A549 (cell line): ENCODE data around the gene VSTM4.

Experiments
- CHD2 ChIP-seq: fragments of 150-350 bp; IDR thresholded peaks from 2 replicates; pipeline ENCODE4 v1.6.1; 2014; ENCODE audit warnings: low read length; ENCODE audit not compliant: partially characterized antibody
- CTCF ChIP-seq: fragments of >200 bp; sonication (Bioruptor Twin); formaldehyde crosslinking; IDR thresholded peaks from 3 replicates; pipeline ENCODE4 v1.5.1; 2016
- KDM1A ChIP-seq: fragments of 200-600 bp; sonication (generic); IDR thresholded peaks from 2 replicates; pipeline ENCODE4 v1.6.1; 2016; ENCODE audit warnings: low read depth, mild to moderate bottlenecking
- POLR2A ChIP-seq: IDR thresholded peaks from 2 replicates; pipeline ENCODE4 v1.6.1; 2012; ENCODE audit warnings: mild to moderate bottlenecking, low read length
- ZC3H11A ChIP-seq: fragments of 450-650 bp; IDR thresholded peaks from 2 replicates; pipeline ENCODE4 v1.6.1; 2014; ENCODE audit warnings: antibody characterized with exemption, mild to moderate bottlenecking
- ZFP36 ChIP-seq: fragments of 450-650 bp; IDR thresholded peaks from 2 replicates; pipeline ENCODE4 v1.6.1; 2014; ENCODE audit warnings: borderline replicate concordance; ENCODE audit not compliant: partially characterized antibody

GRCh38 chr10:49153115-49153514 lies 37.8 kb upstream of the VSTM4 start:
- TF ChIP-seq CTCF (no peak), CHD2 (no peak), POLR2A (no peak), ZFP36 (no peak), ZC3H11A (no peak), KDM1A (no peak)
